HepG2 (cell line): Measurements from ENCODE around the gene CYSRT1. TPM values are rescaled to one million over a fixed set of nuclear protein-coding genes. Genes with fewer than 3 reads are reported as not detected.
A peak's percentile ranks its signal among the peaks of the same experiment; 100 is the strongest.

Experiments used
- ATAC-seq: fragments of 200-7000 bp; cut with Tn5 transposase; 3 replicates; pipeline ENCODE4 v1.9.1; 2020; ENCODE audit warnings: mild to moderate bottlenecking, moderate library complexity
- Bru-seq: library from RNA; stranded (reverse); fragments of 400-500 nt; gene quantifications from one replicate; lab custom pipeline; 2021; lab: Mats Ljungman, UMichigan
- BruChase-seq, 2 experiments: library from RNA; stranded (reverse); fragments of 400-500 nt; gene quantifications; one replicate each; lab custom pipeline; 2021; lab: Mats Ljungman, UMichigan
- BruUV-seq: library from RNA; stranded (reverse); fragments of 400-500 nt; replicated peaks from 2 replicates; lab custom pipeline; 2021; lab: Mats Ljungman, UMichigan
- CTCF ChIA-PET: fragments of 300-600 bp; formaldehyde crosslinking; extraction: SDS; loops from one replicate; lab custom pipeline; 2021; ENCODE audit warnings: low total read pairs, inconsistent platforms, low intra/inter-chr PET ratio; lab: Yijun Ruan, JAX
- POLR2A ChIA-PET: fragments of 350-600 bp; sonication (Branson Sonifier 250); formaldehyde crosslinking; loops from one replicate; lab custom pipeline; 2020; ENCODE audit warnings: antibody characterized with exemption, inconsistent platforms; lab: Yijun Ruan, JAX
- DNase-seq: peaks from one replicate; pipeline ENCODE4 v3.0.0-alpha.2; 2015; ENCODE audit warnings: low spot score
- FAIRE-seq: peaks from 3 replicates; lab custom pipeline; 2011; peaks lifted over from hg19 to GRCh38; lab: Jason Lieb, UNC
- H2AFZ ChIP-seq: one replicate; pipeline ENCODE4 v1.6.1; 2011; ENCODE audit warnings: low read length, inconsistent platforms
- H3K27ac ChIP-seq: fragments of 300-600 bp; 3 replicates; pipeline ENCODE4 v1.8.0; 2011; ENCODE audit warnings: mixed run types, mild to moderate bottlenecking, mixed read lengths, low read length, inconsistent platforms; ENCODE audit not compliant: insufficient read depth; ENCODE audit errors: extremely low read length
- H3K27me3 ChIP-seq, 2 experiments: fragments of 200-600 bp in 1 of 2; 2 replicates in 1 of 2; 3 replicates in 1 of 2; pipeline versions ENCODE4 v1.6.0 to v1.8.0; 2011; ENCODE audit warnings: low read length in 2 of 2, mild to moderate bottlenecking in 2 of 2, moderate library complexity in 2 of 2, inconsistent platforms in 1 of 2; ENCODE audit not compliant: insufficient read depth in 2 of 2, control insufficient read depth in 1 of 2
- H3K36me3 ChIP-seq, 2 experiments: fragments of 200-600 bp in 1 of 2; replicated peaks in 1 of 2; 2 replicates in 1 of 2; 3 replicates in 1 of 2; pipeline versions ENCODE4 v1.5.1 to v1.8.0; 2011; ENCODE audit warnings: low read length in 2 of 2, inconsistent platforms in 1 of 2; ENCODE audit not compliant: insufficient read depth in 2 of 2, control insufficient read depth in 1 of 2
- H3K4me1 ChIP-seq: 2 replicates; pipeline ENCODE4 v1.5.1; 2012; ENCODE audit warnings: low read length, inconsistent platforms; ENCODE audit not compliant: insufficient read depth
- H3K4me2 ChIP-seq: 2 replicates; pipeline ENCODE4 v1.6.0; 2011; ENCODE audit warnings: low read depth, low read length, inconsistent platforms
- H3K4me3 ChIP-seq, 3 experiments: fragments of 200-600 bp in 1 of 3; sonication (generic), shearing (Covaris generic) in 1 of 3; replicated peaks in 1 of 3; 2 replicates each; pipeline ENCODE4 v1.5.1; 2011 to 2016; ENCODE audit warnings: low read length in 3 of 3, inconsistent platforms in 2 of 3, low read depth in 2 of 3, mild to moderate bottlenecking in 2 of 3, control low read depth in 1 of 3, mixed read lengths in 1 of 3; ENCODE audit not compliant: insufficient read depth in 1 of 3
- H3K79me2 ChIP-seq: one replicate; pipeline ENCODE4 v1.6.1; 2011; ENCODE audit warnings: low read length, inconsistent platforms; ENCODE audit not compliant: insufficient read depth
- H3K9ac ChIP-seq: 2 replicates; pipeline ENCODE4 v1.6.0; 2011; ENCODE audit warnings: mild to moderate bottlenecking, low read depth, low read length, inconsistent platforms; ENCODE audit not compliant: insufficient read depth
- H3K9me3 ChIP-seq: 2 replicates; pipeline ENCODE4 v1.5.1; 2012; ENCODE audit warnings: mild to moderate bottlenecking, low read length
- H4K20me1 ChIP-seq: 2 replicates; pipeline ENCODE4 v1.6.0; 2011; ENCODE audit warnings: inconsistent platforms, mild to moderate bottlenecking, low read length, moderate library complexity; ENCODE audit not compliant: insufficient read depth
- ATF7 ChIP-seq, 2 experiments: fragments of 450-650 bp in 1 of 2; sonication (generic) in 1 of 2; formaldehyde crosslinking in 1 of 2; IDR thresholded peaks; 2 replicates each; pipeline versions ENCODE4 v1.4.0 to v1.6.1; 2016 to 2020; ENCODE audit warnings: antibody characterized with exemption in 1 of 2, mild to moderate bottlenecking in 1 of 2, missing genetic modification reagents in 1 of 2
- ETV5 ChIP-seq: IDR thresholded peaks from 2 replicates; pipeline ENCODE4 v1.6.1; 2018; ENCODE audit warnings: missing biosample characterization, missing genetic modification reagents, inconsistent platforms, borderline replicate concordance
- FOXO1 ChIP-seq: sonication (generic); formaldehyde crosslinking; IDR thresholded peaks from 2 replicates; pipeline ENCODE4 v1.4.0; 2020; ENCODE audit warnings: missing genetic modification reagents
- FOXP1 ChIP-seq, 2 experiments: fragments of 450-650 bp in 1 of 2; IDR thresholded peaks; 2 replicates each; pipeline ENCODE4 v1.6.1; 2017 to 2018; ENCODE audit warnings: antibody characterized with exemption in 1 of 2
- HDAC1 ChIP-seq: sonication (generic); formaldehyde crosslinking; IDR thresholded peaks from 2 replicates; pipeline ENCODE4 v1.5.1; 2020; ENCODE audit warnings: mild to moderate bottlenecking, missing genetic modification reagents
- NFRKB ChIP-seq: fragments of 450-650 bp; IDR thresholded peaks from 2 replicates; pipeline ENCODE4 v1.6.1; 2017
- ZNF121 ChIP-seq: sonication (generic); formaldehyde crosslinking; IDR thresholded peaks from 2 replicates; pipeline ENCODE4 v1.5.0; 2020; ENCODE audit warnings: mild to moderate bottlenecking, missing genetic modification reagents
- ZNF33B ChIP-seq: sonication (generic); formaldehyde crosslinking; IDR thresholded peaks from 2 replicates; pipeline ENCODE4 v1.5.1; 2020; ENCODE audit warnings: mild to moderate bottlenecking, missing genetic modification reagents
- ZNF792 ChIP-seq: IDR thresholded peaks from 2 replicates; pipeline ENCODE4 v1.6.1; 2016
- WGBS: methylation state at CpG from one replicate; pipeline ENCODE4 v1.1.6; 2017; ENCODE audit warnings: low lambda C conversion rate; 5-methylcytosine and 5-hydroxymethylcytosine counted together
- in situ Hi-C: cut with HindIII; loops from 2 replicates; pipeline ENCODE4 v1.10.0; 2017; ENCODE audit warnings: low pct_unique_long_range_greater_than_20kb; ENCODE audit not compliant: extremely low pct_ligation_motif_present
- intact Hi-C: fragments of 100-400 bp; cut with micrococcal nuclease; formaldehyde crosslinking; loops from one replicate; pipeline ENCODE4 v1.10.0; 2022; ENCODE audit not compliant: unreplicated experiment
- long read RNA-seq, 2 experiments: library from RNA in 1 of 2; library from polyadenylated mRNA in 1 of 2; stranded (forward) in 1 of 2; unstranded in 1 of 2; transcript quantifications; one replicate each; pipeline ENCODE4 v2.0.0, GENCODE V29; 2019 to 2022
- polyA minus RNA-seq, 3 experiments: library from RNA; depleted of rRNA, polyadenylated mRNA; stranded (reverse); fragments of >200 nt; gene quantifications; 2 replicates each; pipeline ENCODE4 v1.2.3, GENCODE V29; 2011; ENCODE audit warnings: low replicate concordance in 1 of 3
- polyA plus RNA-seq, 8 experiments: library from polyadenylated mRNA; depleted of rRNA in 3 of 8; stranded (reverse) in 7 of 8; unstranded in 1 of 8; fragments of >200 nt; fragmentation: Illumina TruSeq in 4 of 8; extraction: Trizol in 4 of 8; gene quantifications; 2 replicates each; pipeline versions ENCODE4 v1.2.1 to v1.2.3, GENCODE V29; 2011 to 2016; ENCODE audit warnings: low read depth in 4 of 8, missing spikeins in 1 of 8, mixed read lengths in 1 of 8; ENCODE audit not compliant: insufficient read depth in 1 of 8
- total RNA-seq, 5 experiments: library from RNA; depleted of rRNA; stranded (reverse); fragments of >200 nt; fragmentation: Illumina TruSeq; extraction: Trizol; gene quantifications; 2 replicates each; pipeline ENCODE4 v1.2.3, GENCODE V29; 2016; ENCODE audit warnings: low read depth in 1 of 5
- TF ChIP-seq, protein P1 (sequence below), 2 experiments: sonication (generic) in 1 of 2; formaldehyde crosslinking in 1 of 2; IDR thresholded peaks; 2 replicates each; pipeline versions ENCODE4 v1.4.0 to v1.6.1; 2016 to 2020; ENCODE audit warnings: borderline replicate concordance in 1 of 2, low read depth in 1 of 2, mild to moderate bottlenecking in 1 of 2, missing genetic modification reagents in 1 of 2
- TF ChIP-seq, protein P2 (sequence below): sonication (generic); formaldehyde crosslinking; IDR thresholded peaks from 2 replicates; pipeline ENCODE4 v1.4.0; 2020; ENCODE audit warnings: mild to moderate bottlenecking, missing genetic modification reagents

The CYSRT1 gene, protein sequence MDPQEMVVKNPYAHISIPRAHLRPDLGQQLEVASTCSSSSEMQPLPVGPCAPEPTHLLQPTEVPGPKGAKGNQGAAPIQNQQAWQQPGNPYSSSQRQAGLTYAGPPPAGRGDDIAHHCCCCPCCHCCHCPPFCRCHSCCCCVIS
- total RNA-seq (2016; rRNA removed; fragmentation: Illumina TruSeq; extraction: Trizol), result 2.1 and 3.4 TPM in 2 replicates
- total RNA-seq (2016; cell fraction: cytosol; rRNA removed; fragmentation: Illumina TruSeq; extraction: Trizol; ENCODE audit: low read depth), result 1.8 and 1.9 TPM in 2 replicates
- 2.7 and 3.3 TPM in 2 replicates for total RNA-seq (2016; cell fraction: insoluble cytoplasmic fraction; rRNA removed; fragmentation: Illumina TruSeq; extraction: Trizol)
- 1.3 and 1.4 TPM in 2 replicates for total RNA-seq (2016; cell fraction: membrane; rRNA removed; fragmentation: Illumina TruSeq; extraction: Trizol)
- total RNA-seq (2016; cell fraction: nucleus; rRNA removed; fragmentation: Illumina TruSeq; extraction: Trizol), result 1.1 and 1.2 TPM in 2 replicates
- 1.5 and 1.7 TPM in 2 replicates for polyA plus RNA-seq (2011; rRNA removed)
- 0.82 and 1.8 TPM in 2 replicates for polyA plus RNA-seq (2011; cell fraction: cytosol; rRNA removed)
- 0.95 and 1.2 TPM in 2 replicates for polyA plus RNA-seq (2011; cell fraction: nucleus; rRNA removed)
- polyA plus RNA-seq (2012), result 0.80 and 1.1 TPM in 2 replicates
- 1.2 and 1.3 TPM in 2 replicates for polyA plus RNA-seq (2016; cell fraction: cytosol; fragmentation: Illumina TruSeq; extraction: Trizol; ENCODE audit: low read depth)
- 3.0 and 3.6 TPM in 2 replicates for polyA plus RNA-seq (2016; cell fraction: insoluble cytoplasmic fraction; fragmentation: Illumina TruSeq; extraction: Trizol; ENCODE audit: low read depth)
- 1.1 and 1.3 TPM in 2 replicates for polyA plus RNA-seq (2016; cell fraction: membrane; fragmentation: Illumina TruSeq; extraction: Trizol; ENCODE audit: low read depth)
- polyA plus RNA-seq (2016; cell fraction: nucleus; fragmentation: Illumina TruSeq; extraction: Trizol; ENCODE audit: insufficient read depth, low read depth), result 1.2 and 2.1 TPM in 2 replicates
- polyA minus RNA-seq (2011; rRNA and poly(A)+ RNA removed; ENCODE audit: low replicate concordance), result 2.1 and 2.5 TPM in 2 replicates
- polyA minus RNA-seq (2011; cell fraction: cytosol; rRNA and poly(A)+ RNA removed), result 0.49 and 0.97 TPM in 2 replicates
- polyA minus RNA-seq (2011; cell fraction: nucleus; rRNA and poly(A)+ RNA removed), result 0.52 and 0.87 TPM in 2 replicates
- Bru-seq, nascent RNA, result percentile 32 among the genes with signal in this experiment
- BruChase-seq, experiment 1, labeled RNA remaining after a 6-hour chase, result percentile 31 among the genes with signal in this experiment
- percentile 34 among the genes with signal in this experiment for BruChase-seq, experiment 2, labeled RNA remaining after a 2-hour chase
- long read RNA-seq, experiment 1, transcript CYSRT1-201 (2 exons, 1,297 nt), result major isoform, 5 of 5 reads
- long read RNA-seq, experiment 1, partial matches to known transcripts, result 0 of 5 reads
- long read RNA-seq, experiment 1, other reads (novel, unspliced or antisense), result 0 of 5 reads
- long read RNA-seq, experiment 2, partial matches to known transcripts, result 0 of 3 reads
- long read RNA-seq, experiment 2, other reads (novel, unspliced or antisense), result 0 of 3 reads

GRCh38 chr9:137224830-137225694 is at the start of gene CYSRT1:
TSS of gene CYSRT1 (plus strand) at chr9:137225174. CDS start at chr9:137225622, 448 bp downstream.
- H2AFZ ChIP-seq, result no peak within 1 kb of the TSS
- H3K4me3 ChIP-seq, result peak within 1 kb of the TSS; percentile 84 to 99 (median 92)
- H4K20me1 ChIP-seq, result no peaks in the 10 kb centered on the region
- BruUV-seq, result no TSS peak
- no peak for ATAC-seq
- intact Hi-C loops, result no loop called here
- no peaks in the 10 kb centered on the region for H3K36me3 ChIP-seq
- CTCF ChIA-PET, result no interaction called here
- H3K9me3 ChIP-seq, result no peaks in the 10 kb centered on the region
- H3K9ac ChIP-seq, result peak within 1 kb of the TSS; percentile 94
- DNase-seq, result no peak
- H3K27ac ChIP-seq, result peak within 1 kb of the TSS; percentile 58
- no peak for FAIRE-seq
- H3K27me3 ChIP-seq, result no peaks in the 10 kb centered on the region; a peak in 1 of 5 replicates
- WGBS, result 40% methylated on average over 7 of the region's 23 CpGs
- in situ Hi-C loops, result loop anchor here (5.0 kb wide), 2 partner anchors 38 to 113 kb away; partner anchors contain the start of genes ANAPC2, DPP7 and SSNA1
- POLR2A ChIA-PET, result interaction anchor here (1.9 to 13.4 kb wide), 4 partner anchors 10 to 36 kb away, joined by 5 to 225 read pairs (median 32); partner anchors contain the start of genes ANAPC2, NDOR1, SSNA1 and TMEM203
- peaks cover 66% of the 10 kb centered on the region for H3K4me1 ChIP-seq
- peak within 1 kb of the TSS; percentile 84 for H3K4me2 ChIP-seq
- H3K79me2 ChIP-seq, result no peaks in the 10 kb centered on the region
- no peak for TF ChIP-seq ATF7 (IDR thresholded peaks at IDR 0.05)
- no peak for TF ChIP-seq ATF7 (CRISPR knock-in tag; IDR thresholded peaks at IDR 0.05)
- TF ChIP-seq HDAC1, result no peak
- TF ChIP-seq ZNF33B (CRISPR knock-in tag), result no peak
- TF ChIP-seq FOXO1 (CRISPR knock-in tag), result no peak
- peak; percentile 24; the same call in 1 of the 2 replicates for TF ChIP-seq ETV5 (CRISPR knock-in tag)
- TF ChIP-seq, protein P1, sequence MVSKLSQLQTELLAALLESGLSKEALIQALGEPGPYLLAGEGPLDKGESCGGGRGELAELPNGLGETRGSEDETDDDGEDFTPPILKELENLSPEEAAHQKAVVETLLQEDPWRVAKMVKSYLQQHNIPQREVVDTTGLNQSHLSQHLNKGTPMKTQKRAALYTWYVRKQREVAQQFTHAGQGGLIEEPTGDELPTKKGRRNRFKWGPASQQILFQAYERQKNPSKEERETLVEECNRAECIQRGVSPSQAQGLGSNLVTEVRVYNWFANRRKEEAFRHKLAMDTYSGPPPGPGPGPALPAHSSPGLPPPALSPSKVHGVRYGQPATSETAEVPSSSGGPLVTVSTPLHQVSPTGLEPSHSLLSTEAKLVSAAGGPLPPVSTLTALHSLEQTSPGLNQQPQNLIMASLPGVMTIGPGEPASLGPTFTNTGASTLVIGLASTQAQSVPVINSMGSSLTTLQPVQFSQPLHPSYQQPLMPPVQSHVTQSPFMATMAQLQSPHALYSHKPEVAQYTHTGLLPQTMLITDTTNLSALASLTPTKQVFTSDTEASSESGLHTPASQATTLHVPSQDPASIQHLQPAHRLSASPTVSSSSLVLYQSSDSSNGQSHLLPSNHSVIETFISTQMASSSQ (IDR thresholded peaks at IDR 0.05; ENCODE audit: low read depth), result no peak
- TF ChIP-seq, protein P1 (CRISPR knock-in tag; IDR thresholded peaks at IDR 0.05; ENCODE audit: borderline replicate concordance), result no peak
- no peak for TF ChIP-seq NFRKB
- no peak for TF ChIP-seq ZNF792 (CRISPR knock-in tag)
- TF ChIP-seq, protein P2, sequence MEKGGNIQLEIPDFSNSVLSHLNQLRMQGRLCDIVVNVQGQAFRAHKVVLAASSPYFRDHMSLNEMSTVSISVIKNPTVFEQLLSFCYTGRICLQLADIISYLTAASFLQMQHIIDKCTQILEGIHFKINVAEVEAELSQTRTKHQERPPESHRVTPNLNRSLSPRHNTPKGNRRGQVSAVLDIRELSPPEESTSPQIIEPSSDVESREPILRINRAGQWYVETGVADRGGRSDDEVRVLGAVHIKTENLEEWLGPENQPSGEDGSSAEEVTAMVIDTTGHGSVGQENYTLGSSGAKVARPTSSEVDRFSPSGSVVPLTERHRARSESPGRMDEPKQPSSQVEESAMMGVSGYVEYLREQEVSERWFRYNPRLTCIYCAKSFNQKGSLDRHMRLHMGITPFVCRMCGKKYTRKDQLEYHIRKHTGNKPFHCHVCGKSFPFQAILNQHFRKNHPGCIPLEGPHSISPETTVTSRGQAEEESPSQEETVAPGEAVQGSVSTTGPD (CRISPR knock-in tag), result no peak
- TF ChIP-seq ZNF121 (CRISPR knock-in tag), result no peak
- TF ChIP-seq FOXP1 (IDR thresholded peaks at IDR 0.05), result no peak
- no peak for TF ChIP-seq FOXP1 (CRISPR knock-in tag; IDR thresholded peaks at IDR 0.05)
